IPS-11a (cell line): Measurements from ENCODE around the gene CCDC127.

Experiments used
- H3K4me3 ChIP-seq: one replicate; pipeline ENCODE4 v1.5.1; 2013; ENCODE audit warnings: low read depth, low read length, control low read depth

CCDC127 gene

DNA sequence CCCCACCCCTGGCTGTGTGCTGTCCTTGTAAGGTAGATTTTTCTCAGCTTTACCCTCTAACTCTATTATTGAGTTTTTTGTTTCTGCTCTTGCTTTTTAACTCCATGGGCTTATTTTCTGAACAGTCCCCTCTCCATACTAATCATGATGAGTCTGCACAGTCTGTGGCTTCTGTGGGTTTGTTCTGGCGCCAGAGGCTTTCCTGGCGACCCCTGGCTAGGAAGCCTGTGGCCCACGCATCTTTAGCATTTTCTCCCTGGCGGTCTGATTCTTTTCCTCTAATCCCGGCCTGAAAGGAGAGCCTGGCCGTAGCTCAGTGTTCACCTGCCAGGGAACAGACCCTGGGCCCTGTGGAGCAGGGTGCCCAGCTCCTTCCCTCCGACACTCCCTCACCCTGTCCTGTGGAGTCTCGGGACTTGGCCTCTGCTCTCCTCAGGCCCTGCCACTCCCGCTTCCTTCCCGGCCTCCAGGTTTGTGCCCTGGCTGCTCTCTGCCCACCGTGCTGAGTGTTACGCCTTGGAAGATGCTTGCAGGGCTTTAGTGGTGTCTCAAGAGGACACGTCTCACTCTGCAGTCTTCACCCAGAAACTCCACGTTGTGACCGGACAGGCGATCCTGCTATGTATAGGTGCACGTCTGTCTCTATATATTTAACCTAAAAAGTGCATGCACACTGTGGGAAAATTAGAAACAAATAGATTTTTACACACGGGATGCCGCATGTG lies 58.3 kb downstream of the CCDC127 start:
- H3K4me3 ChIP-seq: no peak overlapping the region

DNA sequence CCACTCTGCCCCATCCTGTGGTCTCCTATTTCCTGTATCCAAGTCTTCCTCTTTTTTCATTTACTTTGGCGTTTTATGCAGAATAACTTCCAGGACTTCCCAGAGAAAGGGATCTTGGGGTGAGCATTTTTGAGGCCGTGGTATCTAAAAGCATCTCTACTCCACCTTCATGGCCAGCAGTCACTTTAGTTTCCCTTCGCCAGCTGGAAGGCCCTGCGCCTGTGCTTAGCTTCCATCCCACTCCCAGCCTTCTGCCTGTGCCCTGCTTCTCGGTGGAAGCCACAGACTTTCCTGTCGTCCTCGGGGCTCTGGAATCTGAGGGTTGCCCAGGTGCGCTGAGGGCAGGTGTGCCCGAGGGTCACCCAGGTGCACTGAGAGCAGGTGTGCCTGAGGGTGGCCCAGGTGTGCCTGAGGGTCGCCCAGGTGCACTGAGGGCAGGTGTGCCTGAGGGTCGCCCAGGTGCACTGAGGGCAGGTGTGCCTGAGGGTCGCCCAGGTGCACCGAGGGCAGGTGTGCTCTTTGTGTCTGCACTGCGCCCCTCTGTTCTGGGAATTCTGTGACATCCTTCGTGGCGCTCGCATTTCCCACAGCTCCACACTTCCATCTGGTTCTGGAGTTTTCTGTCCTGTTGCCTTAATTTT lies 59.0 kb downstream of the CCDC127 start:
- H3K4me3 ChIP-seq: no peak overlapping the region

DNA sequence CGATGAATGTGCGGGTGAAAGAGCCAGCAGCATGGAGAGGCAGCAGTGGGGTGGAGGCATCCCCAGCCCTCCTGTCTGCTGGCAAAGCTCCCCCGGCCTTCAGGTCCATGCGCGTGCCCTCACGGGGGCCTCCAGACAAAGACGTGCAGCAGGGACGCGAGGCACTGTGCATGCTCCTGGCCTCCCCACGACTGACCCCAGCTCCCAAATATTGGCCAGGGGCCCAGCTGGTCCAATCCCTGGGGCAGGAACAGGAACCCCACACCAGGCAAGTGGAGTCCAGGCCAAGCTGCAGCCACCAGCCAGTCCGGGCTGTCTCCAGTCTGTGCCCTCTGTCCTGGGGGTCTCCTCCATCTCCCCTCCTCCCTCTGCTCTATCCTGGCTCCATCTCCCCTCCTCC lies 60.2 kb downstream of the CCDC127 start:
- H3K4me3 ChIP-seq: no peak overlapping the region

DNA sequence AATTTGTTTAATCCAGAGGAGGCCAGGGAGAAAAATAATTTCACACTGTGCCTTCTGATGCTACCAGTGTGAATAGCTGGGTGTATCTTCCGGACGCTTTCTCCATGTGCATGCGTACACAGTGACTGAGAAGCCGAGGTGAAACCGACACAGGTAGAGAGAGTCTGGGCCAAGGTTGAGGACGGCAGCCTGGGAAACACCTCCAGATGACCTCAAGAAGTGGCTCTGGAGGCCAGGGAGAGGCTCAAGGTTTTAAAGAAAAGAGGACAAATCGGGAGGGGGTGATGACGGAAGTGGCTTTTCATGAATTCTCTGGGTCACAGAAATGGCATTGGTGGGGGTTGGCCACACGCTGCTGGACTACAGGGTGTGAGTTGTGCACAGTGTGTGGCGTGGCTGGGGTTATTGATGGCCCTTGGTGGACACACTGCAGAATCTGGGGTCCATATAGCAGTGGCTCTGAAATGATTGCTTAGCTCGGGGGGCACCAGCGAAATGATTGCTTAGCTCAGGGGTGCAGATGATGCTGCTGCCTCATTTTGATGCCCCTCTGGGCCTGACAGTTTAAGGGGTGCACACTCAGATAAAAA lies 60.7 kb downstream of the CCDC127 start:
- H3K4me3 ChIP-seq: no peak overlapping the region

DNA sequence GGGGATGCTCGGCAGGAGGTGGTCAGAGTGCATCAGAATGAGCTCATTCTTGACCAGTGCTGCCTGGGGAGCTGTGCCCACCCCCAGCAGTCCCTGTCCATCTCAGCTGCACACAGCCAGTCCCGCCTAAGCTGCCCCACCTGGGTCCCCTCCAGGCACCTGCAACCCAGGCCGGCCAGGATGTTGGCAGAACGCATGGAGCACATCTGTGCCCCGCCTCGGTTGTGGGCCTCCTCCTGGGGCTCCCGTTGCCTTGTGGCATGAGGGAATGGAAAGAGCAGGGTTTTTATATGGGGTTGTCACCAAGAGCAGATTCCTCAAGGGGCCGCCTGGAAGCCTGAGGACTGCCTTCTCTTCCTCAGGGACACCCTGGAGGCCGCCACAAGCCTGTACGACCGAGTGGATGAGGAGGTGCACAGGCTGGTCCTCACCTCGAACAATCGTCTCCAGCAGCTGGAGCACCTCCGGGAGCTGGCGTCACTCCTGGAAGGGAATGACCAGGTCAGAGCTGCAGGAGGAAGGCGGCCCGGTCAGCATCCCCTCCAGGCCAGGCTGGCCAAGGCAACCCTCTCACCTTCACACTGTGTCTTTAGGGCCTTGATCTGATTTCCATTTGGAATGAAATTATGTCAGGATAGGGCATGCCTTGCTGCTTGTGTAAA lies 61.4 kb downstream of the CCDC127 start:
- H3K4me3 ChIP-seq: no peak overlapping the region

DNA sequence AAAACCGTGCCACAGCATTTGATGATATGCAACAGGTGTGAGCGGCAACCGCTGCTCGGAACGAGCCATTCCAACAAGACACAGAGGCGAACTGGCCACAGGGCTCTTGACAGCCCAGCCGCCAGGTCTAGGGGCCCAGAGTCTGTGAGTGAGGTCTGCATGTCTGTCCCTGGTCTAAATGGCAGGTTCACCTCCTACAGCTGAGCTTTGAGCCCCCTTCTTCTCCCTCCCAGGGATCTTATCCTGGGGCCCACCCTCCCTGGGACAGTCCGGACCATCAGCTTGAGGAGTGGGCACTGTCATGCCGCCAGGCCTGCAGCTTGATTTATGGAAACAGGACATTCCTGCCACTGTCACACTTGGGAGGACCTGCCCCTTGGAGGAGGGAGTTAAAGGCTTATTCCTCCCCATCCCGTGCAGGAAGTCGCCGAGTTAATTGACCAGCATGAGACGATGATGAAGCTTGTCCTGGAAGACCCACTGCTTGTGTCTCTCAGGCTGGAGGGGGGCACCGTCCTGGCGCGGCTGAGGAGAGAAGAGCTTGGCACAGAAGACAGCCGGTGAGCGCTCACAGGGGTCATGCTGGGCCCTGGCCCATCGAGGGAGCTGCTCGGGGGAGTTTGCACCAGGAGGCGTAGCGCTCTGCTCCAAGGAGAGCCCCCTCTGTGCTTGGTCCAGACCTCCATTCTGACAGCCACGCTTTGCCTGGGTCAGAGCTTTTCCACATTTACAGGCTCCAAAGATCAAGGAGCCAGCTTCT lies 62.1 kb downstream of the CCDC127 start:
- no peak overlapping the region for H3K4me3 ChIP-seq

DNA sequence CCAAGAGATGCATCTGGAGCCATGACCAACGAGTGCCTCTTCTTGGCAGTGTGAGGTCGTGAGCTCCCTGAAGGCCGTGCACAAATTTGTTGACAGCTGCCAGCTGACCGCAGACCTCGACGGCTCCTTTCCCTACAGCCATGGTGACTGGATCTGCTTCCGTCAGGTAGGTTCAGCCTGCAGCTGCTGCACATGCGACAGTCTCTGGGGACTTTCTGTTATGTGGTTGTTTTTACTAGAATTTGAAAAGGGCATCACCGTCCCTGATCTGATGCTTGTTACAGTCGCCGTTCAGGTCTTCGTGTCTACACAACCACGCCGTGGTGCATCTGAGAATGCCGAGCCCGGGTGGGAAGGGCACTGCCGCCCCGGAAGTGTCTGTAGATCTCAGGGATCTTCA lies 63.1 kb downstream of the CCDC127 start:
- no peak overlapping the region for H3K4me3 ChIP-seq

DNA sequence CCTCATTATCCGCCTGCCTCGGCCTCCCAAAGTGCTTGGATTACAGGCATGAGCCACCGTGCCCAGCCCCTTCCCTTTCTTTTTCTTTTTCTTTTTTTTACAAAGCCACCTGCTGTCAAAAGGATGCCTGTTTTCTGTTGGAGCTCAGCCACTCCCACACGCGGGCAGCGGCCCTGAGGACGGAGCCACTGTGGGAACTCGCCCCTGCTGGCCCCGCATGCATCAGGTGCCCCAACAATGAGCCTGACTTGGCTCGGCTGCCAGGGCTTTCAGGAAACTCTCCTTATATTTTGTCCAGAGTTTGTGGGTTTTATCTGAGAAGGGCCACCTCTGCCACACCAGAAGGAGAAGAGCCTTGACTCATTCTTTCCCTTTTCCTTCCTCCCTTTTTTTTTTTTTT lies 63.7 kb downstream of the CCDC127 start:
- H3K4me3 ChIP-seq: no peak overlapping the region

DNA sequence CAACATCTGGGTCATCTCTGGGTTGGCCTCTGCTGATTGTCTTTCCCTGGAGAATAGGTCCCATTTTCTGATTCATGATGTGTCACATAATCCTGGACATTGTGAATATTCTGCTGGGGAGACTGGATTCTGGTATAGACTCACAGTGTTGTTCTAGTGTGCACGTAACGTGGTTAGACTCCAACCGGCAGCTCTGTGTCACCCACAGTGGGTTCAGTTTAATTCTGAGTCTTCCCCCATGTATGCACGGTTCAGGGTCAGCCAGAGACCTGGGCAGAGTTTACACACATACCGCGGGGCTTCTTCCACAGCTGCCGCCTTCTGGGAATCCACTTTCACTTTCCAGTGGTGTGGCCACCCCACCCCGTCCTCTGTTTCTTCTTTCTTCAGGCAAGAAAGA lies 64.7 kb downstream of the CCDC127 start:
- H3K4me3 ChIP-seq: no peak overlapping the region

DNA sequence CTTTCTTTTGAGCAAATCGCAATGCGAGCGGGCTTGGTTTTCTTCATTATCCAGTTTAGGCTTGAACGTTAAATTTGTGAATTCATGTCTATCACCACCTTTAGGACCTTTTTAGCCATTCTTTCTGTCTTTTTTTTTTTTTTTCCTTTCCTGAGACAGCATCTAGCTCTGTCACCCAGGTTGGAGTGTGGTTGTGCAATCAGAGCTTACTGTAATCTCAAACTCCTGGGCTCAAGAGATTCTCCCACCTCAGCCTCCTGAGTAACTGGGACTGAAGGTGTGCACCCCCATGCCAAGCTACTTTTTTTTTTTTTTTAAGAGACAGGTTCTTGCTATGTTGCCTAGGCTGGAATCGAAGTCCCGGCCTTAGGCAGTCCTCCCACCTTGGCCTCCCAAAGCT lies 65.9 kb downstream of the CCDC127 start:
- H3K4me3 ChIP-seq: no peak overlapping the region

DNA sequence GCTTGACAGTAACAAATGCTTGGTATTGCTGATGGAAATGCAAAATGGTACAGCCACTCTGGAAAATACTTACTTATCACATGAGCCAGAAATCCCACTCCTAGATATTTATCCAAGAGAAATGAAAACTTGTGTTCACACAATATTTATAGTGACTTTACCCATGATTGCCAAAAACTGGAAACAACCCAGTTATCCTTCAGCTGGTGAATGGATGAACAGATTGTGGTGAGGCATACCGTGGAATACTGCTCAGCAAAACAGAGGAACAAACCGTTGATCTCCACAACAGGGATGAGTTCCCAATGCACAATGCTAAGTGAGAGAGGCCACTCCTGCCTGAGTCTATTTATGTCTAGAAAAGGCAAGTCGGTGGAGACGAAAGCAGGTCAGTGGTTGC lies 67.2 kb downstream of the CCDC127 start:
- no peak overlapping the region for H3K4me3 ChIP-seq

DNA sequence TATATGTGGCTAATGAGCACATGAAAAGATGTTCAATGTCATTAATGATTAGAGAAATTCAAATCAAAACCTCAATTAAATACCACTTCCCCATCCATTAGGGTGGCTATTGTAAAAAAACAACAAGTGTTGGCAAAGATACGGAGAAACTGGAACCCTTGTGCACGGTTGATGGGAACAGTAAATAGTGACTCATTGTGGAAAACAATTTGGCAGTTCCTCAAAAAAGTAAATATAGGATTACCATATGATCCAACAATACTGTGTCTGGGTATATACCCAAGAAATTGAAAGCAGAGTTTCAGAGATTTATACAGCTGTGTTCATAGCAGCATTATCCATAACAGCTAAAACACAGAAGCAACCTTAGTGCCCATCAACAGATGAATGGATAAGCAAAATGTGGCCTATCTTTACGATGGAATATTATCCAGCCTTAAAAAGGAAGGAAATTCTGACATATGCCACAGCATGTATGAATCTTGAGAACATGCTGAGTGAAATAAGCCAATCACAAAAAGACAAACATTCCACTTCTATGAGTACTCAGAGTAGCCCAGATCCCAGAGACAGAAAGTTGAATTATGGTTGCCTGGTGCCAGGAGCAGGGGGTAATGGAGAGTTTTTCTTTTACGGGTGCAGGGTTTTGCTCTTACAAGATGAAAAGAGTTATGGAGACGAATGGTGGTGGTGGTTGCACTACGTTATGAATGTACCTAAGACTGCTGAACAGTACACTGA lies 68.0 kb downstream of the CCDC127 start:
- H3K4me3 ChIP-seq: no peak overlapping the region

DNA sequence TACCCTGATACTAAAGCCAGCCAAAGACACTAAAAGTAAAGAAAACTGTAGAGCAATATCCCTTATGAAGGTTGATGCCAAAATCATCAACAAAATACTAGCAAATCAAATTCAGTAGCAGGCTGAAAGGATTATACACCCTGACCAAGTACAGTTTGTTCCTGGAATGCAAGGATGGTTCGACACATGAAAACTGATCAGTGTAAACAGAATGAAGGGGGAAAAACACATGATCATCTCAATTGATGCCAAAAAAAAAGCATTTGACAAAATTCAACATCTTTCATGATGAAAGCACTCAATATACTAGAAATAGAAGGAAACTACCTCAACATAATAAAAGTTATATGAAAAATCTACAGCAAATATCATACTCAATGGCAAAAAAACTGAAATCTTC lies 70.2 kb downstream of the CCDC127 start:
- no peak overlapping the region for H3K4me3 ChIP-seq
